ENCODE measurements around the gene CCL16.

Gene CCL16

DNA sequence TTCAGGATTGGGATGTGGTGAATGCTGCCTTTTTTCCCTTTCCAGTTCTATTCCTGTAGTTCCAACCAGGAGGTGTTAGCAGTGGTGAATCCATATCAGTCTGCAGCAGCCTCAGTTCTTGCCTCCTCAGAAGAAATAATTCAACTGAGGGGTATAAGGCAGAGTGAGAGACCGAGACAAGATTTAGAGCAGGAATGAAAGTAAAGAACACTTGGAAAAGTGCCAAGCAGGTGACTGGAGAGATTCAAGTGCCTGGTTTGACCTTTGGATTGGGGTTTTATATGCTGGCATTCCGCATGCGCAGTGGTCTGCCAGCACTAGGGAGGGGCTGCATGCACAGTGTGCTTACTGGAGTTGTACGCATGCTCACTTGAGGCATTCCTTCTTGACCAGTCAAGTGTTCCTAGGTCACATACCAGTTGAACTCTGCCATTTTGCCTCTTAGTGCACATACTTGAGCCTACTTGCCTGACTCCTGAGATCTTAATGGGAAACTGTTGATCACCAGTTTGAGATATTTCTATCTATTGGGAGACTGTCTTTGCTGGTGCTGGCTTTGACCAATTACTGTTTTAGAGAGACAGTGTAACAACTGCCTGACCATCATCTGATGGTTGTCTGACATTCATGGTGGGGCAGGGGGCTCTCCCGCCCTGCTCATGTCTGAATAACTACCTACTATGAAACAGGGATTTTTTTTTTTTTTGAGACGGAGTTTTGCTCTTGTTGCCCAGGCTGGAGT is 20.7 kb upstream of the CCL16 start:
- H3K27ac ChIP-seq (replicated peaks), result no peak overlapping the region
- TF ChIP-seq POLR2AphosphoS5 (IDR thresholded peaks at IDR 0.05; ENCODE audit: low read depth) (no peak), GABPA (IDR thresholded peaks at IDR 0.05; ENCODE audit: low read depth) (no peak), SPI1 (IDR thresholded peaks at IDR 0.05; ENCODE audit: borderline replicate concordance, low read depth) (no peak)
- TF ChIP-seq, protein P1, sequence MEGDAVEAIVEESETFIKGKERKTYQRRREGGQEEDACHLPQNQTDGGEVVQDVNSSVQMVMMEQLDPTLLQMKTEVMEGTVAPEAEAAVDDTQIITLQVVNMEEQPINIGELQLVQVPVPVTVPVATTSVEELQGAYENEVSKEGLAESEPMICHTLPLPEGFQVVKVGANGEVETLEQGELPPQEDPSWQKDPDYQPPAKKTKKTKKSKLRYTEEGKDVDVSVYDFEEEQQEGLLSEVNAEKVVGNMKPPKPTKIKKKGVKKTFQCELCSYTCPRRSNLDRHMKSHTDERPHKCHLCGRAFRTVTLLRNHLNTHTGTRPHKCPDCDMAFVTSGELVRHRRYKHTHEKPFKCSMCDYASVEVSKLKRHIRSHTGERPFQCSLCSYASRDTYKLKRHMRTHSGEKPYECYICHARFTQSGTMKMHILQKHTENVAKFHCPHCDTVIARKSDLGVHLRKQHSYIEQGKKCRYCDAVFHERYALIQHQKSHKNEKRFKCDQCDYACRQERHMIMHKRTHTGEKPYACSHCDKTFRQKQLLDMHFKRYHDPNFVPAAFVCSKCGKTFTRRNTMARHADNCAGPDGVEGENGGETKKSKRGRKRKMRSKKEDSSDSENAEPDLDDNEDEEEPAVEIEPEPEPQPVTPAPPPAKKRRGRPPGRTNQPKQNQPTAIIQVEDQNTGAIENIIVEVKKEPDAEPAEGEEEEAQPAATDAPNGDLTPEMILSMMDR (IDR thresholded peaks at IDR 0.05; ENCODE audit: insufficient read depth, low read length), result no peak
- TF ChIP-seq, protein P2, sequence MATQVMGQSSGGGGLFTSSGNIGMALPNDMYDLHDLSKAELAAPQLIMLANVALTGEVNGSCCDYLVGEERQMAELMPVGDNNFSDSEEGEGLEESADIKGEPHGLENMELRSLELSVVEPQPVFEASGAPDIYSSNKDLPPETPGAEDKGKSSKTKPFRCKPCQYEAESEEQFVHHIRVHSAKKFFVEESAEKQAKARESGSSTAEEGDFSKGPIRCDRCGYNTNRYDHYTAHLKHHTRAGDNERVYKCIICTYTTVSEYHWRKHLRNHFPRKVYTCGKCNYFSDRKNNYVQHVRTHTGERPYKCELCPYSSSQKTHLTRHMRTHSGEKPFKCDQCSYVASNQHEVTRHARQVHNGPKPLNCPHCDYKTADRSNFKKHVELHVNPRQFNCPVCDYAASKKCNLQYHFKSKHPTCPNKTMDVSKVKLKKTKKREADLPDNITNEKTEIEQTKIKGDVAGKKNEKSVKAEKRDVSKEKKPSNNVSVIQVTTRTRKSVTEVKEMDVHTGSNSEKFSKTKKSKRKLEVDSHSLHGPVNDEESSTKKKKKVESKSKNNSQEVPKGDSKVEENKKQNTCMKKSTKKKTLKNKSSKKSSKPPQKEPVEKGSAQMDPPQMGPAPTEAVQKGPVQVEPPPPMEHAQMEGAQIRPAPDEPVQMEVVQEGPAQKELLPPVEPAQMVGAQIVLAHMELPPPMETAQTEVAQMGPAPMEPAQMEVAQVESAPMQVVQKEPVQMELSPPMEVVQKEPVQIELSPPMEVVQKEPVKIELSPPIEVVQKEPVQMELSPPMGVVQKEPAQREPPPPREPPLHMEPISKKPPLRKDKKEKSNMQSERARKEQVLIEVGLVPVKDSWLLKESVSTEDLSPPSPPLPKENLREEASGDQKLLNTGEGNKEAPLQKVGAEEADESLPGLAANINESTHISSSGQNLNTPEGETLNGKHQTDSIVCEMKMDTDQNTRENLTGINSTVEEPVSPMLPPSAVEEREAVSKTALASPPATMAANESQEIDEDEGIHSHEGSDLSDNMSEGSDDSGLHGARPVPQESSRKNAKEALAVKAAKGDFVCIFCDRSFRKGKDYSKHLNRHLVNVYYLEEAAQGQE (IDR thresholded peaks at IDR 0.05; ENCODE audit: insufficient replicate concordance, low read depth), result no peak
- H3K4me3 ChIP-seq (replicated peaks; ENCODE audit: insufficient read depth, low read length), result no peak overlapping the region
- no peak for DNase-seq (ENCODE audit: low read depth in 1 of 2, low spot score in 1 of 2)
- H3K27me3 ChIP-seq (ENCODE audit: insufficient read depth, poor library complexity, severe bottlenecking), result no peaks in the 10 kb centered on the region

DNA sequence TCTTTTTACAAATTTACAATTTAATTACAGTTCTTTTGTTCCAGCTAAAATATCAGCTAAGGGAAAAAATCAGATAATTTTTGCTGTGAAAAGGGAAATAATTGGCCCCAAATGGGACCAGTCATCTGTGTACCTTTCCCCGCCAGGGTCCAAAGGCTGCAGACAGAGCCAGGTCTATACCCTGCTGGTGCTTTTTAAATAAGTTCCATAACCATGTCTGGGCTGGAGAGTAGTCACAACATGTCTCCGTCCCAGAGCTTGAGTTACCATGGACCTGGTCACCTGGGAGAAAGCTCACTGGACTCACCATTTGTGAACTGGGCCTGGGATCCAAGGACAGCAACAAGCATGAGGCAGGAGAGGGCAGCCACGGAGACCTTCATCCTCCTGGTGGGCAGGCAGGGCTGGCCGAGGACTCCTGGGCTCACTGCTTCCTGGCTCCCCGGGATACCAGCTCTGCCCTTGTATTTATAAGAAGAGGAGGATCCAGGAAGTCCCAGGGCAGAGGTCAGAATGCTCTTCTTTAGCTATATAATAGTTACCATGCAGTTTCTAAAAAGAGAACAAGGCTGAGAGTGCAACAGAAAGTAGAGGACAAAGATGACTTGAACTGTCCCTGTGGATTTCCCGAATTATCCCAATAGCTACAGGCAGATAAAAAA is 19.9 kb upstream of the CCL16 start, which contains the start of gene CCL15:
CCL15 (minus strand) TSS at position 444 of the 662 bp plus-strand sequence; CDS start at position 383, 61 bp downstream.
- no peak for TF ChIP-seq GABPA (IDR thresholded peaks at IDR 0.05; ENCODE audit: low read depth)
- TF ChIP-seq, protein P1 (IDR thresholded peaks at IDR 0.05; ENCODE audit: insufficient read depth, low read length), result no peak
- TF ChIP-seq, protein P2 (IDR thresholded peaks at IDR 0.05; ENCODE audit: insufficient replicate concordance, low read depth), result no peak
- no peak for TF ChIP-seq POLR2AphosphoS5 (IDR thresholded peaks at IDR 0.05; ENCODE audit: low read depth)
- TF ChIP-seq SPI1 (IDR thresholded peaks at IDR 0.05; ENCODE audit: borderline replicate concordance, low read depth), result no peak
- no peak for DNase-seq (ENCODE audit: low read depth in 1 of 2, low spot score in 1 of 2)
- Histone ChIP-seq H3K27ac (replicated peaks) (no peak within 1 kb of the TSS), H3K27me3 (ENCODE audit: insufficient read depth, poor library complexity, severe bottlenecking) (no peaks in the 10 kb centered on the region), H3K4me3 (replicated peaks; ENCODE audit: insufficient read depth, low read length) (no peak within 1 kb of the TSS)

DNA sequence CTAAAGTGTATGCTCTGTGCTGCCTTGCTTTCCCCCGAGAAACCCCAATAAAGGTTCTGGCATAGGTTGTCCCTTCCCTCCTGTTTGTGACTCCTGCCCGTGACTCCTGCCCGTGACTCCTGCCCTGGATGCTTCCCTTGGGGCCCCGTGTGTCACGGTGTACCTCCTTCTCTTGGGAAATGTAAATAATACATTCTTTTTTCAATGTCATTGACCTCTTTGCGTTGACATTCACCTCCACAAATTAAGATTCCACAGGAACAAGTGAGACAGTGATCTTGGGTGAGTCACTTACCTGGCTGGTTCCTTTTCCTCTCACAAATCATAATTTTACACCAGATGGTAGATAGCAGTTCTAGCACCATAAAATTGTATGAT is 19.4 kb upstream of the CCL16 start:
- DNase-seq (ENCODE audit: low read depth in 1 of 2, low spot score in 1 of 2), result no peak

More for the DNA sequence above, 19.4 kb upstream of the CCL16 start:
- TF ChIP-seq, protein P2 (IDR thresholded peaks at IDR 0.05; ENCODE audit: insufficient replicate concordance, low read depth), result no peak
- TF ChIP-seq, protein P1 (IDR thresholded peaks at IDR 0.05; ENCODE audit: insufficient read depth, low read length), result no peak
- TF ChIP-seq GABPA (IDR thresholded peaks at IDR 0.05; ENCODE audit: low read depth), result no peak
- no peak for TF ChIP-seq SPI1 (IDR thresholded peaks at IDR 0.05; ENCODE audit: borderline replicate concordance, low read depth)
- TF ChIP-seq POLR2AphosphoS5 (IDR thresholded peaks at IDR 0.05; ENCODE audit: low read depth), result no peak
- Histone ChIP-seq H3K27me3 (ENCODE audit: insufficient read depth, poor library complexity, severe bottlenecking) (no peaks in the 10 kb centered on the region), H3K27ac (replicated peaks) (no peak overlapping the region), H3K4me3 (replicated peaks; ENCODE audit: insufficient read depth, low read length) (no peak overlapping the region)
